PC-9 (cell line): ENCODE results near the gene RGS3.

ENCODE experiments used
- EZH2 ChIP-seq: fragments of 200-600 bp; sonication (generic); IDR thresholded peaks from 2 replicates; pipeline ENCODE4 v1.8.0; 2017; ENCODE audit warnings: antibody characterized with exemption, low read depth
- TF ChIP-seq, protein P1 (sequence below): fragments of 200-600 bp; sonication (generic); conservative IDR thresholded peaks from 2 replicates; pipeline ENCODE4 v1.6.1; 2017; ENCODE audit warnings: mixed run types, antibody characterized with exemption, mild to moderate bottlenecking, moderate library complexity

GRCh38 chr9:113533335-113534225 lies 70.1 kb downstream of the RGS3 start:
- TF ChIP-seq, protein P1, sequence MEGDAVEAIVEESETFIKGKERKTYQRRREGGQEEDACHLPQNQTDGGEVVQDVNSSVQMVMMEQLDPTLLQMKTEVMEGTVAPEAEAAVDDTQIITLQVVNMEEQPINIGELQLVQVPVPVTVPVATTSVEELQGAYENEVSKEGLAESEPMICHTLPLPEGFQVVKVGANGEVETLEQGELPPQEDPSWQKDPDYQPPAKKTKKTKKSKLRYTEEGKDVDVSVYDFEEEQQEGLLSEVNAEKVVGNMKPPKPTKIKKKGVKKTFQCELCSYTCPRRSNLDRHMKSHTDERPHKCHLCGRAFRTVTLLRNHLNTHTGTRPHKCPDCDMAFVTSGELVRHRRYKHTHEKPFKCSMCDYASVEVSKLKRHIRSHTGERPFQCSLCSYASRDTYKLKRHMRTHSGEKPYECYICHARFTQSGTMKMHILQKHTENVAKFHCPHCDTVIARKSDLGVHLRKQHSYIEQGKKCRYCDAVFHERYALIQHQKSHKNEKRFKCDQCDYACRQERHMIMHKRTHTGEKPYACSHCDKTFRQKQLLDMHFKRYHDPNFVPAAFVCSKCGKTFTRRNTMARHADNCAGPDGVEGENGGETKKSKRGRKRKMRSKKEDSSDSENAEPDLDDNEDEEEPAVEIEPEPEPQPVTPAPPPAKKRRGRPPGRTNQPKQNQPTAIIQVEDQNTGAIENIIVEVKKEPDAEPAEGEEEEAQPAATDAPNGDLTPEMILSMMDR, result no peak
- TF ChIP-seq EZH2, result no peak
